Measurements from ENCODE around the gene PPP3R1. TPM values are rescaled to one million over a fixed set of nuclear protein-coding genes. Genes with fewer than 3 reads are reported as not detected.

Gene PPP3R1
- total RNA-seq, 1 donor, result 38.6 TPM

DNA sequence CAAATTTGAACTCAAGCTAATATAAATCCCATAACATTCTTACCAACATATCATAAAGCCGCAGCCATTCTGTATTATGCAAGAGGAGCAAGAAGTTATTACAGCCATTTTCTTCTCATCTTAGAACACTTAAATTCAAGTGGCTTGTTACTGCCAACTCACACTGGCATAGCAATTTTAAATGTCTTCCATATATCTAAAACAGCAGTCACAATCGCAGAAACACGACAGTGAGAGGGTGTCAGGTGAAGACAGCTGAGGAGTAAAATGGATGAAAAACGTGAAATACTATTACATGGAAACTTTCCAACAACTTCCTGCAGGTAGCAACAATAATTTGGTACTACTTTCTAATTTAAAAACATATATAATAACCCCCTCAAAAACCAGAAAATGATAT lies 17.9 kb downstream of the PPP3R1 start:
- no peak overlapping the region for H3K4me3 ChIP-seq (ENCODE audit: low read depth, low read length)
- DNase-seq (ENCODE audit: low read depth), result no peak
- TF ChIP-seq, protein P1, sequence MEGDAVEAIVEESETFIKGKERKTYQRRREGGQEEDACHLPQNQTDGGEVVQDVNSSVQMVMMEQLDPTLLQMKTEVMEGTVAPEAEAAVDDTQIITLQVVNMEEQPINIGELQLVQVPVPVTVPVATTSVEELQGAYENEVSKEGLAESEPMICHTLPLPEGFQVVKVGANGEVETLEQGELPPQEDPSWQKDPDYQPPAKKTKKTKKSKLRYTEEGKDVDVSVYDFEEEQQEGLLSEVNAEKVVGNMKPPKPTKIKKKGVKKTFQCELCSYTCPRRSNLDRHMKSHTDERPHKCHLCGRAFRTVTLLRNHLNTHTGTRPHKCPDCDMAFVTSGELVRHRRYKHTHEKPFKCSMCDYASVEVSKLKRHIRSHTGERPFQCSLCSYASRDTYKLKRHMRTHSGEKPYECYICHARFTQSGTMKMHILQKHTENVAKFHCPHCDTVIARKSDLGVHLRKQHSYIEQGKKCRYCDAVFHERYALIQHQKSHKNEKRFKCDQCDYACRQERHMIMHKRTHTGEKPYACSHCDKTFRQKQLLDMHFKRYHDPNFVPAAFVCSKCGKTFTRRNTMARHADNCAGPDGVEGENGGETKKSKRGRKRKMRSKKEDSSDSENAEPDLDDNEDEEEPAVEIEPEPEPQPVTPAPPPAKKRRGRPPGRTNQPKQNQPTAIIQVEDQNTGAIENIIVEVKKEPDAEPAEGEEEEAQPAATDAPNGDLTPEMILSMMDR (IDR thresholded peaks at IDR 0.05; ENCODE audit: insufficient read depth, low read length), result no peak

DNA sequence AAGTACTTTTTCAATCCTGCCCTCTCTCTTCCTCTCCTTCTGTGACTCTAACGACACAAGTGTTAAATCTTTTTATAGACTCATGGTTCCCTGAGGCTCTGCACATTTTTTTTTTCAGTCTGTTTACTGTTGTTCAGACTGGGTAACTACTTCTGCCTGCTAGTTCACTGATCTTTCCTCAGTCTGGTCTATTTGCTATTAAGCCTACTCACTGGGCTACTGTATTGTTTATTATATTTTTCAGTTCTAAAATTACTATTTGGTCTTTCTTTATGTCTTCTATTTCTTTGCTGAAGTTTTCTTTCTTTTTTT lies 21.3 kb downstream of the PPP3R1 start:
- TF ChIP-seq, protein P1 (IDR thresholded peaks at IDR 0.05; ENCODE audit: insufficient read depth, low read length), result no peak
- no peak for DNase-seq (ENCODE audit: low read depth)
- no peak overlapping the region for H3K4me3 ChIP-seq (ENCODE audit: low read depth, low read length)

DNA sequence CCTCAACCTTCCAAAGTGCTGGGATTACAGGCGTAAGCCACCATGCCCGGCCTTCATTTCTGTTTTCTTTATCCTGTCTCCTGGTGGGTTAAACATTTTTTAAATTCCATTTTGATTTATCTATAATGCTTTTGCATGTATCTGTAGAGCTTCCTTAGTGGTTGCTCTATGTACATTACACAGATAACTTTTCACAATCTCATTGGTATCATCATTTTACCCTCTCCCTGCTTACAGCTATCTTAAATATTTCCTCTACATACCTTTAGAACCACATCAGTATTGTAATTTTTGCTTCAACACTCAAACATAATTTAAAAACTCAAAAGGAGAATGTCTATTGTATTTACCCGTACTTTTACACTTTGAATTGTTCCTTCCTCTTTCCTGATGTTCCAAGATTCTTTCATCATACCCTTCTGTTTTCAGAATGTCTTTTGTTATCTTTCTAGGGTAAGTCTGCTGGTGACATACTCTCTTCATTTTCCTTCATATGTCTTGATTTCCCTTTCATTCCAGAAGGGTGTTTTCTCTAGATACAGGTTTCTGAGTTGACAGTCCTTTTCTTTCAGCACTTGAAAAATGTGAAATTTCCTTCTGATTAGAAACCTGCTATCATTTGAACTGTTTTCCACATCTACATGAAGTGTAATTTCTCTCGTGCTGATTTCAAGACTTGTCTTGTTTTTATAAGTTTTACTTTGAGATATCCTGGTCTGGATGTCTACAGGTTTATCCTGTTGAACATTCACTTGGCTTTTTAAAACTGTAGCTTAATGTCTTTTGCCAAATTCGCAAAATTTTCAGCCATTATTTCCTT lies 21.9 kb downstream of the PPP3R1 start:
- no peak overlapping the region for H3K4me3 ChIP-seq (ENCODE audit: low read depth, low read length)
- TF ChIP-seq, protein P1 (IDR thresholded peaks at IDR 0.05; ENCODE audit: insufficient read depth, low read length), result no peak
- DNase-seq (ENCODE audit: low read depth), result peak; percentile 46

DNA sequence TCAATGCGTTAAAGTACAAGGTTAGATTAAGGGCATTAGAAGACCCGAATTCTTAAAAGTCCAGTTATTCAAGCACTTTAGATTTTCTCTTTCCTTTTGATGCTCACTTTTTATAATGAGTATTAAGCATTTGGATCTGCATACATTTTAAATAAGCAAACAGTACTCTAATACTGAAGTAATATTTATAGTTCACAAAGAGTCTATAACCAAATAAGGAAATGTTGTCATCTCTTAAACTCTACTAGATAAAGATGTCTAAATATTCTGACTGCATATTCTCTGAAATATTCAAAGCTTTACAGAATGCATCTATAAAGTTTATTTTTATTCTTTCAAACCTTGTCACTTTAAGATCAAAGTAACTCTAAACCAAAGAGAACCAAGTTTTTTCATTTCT lies 25.5 kb downstream of the PPP3R1 start:
- TF ChIP-seq, protein P1 (IDR thresholded peaks at IDR 0.05; ENCODE audit: insufficient read depth, low read length), result no peak
- DNase-seq (ENCODE audit: low read depth), result no peak
- H3K4me3 ChIP-seq (ENCODE audit: low read depth, low read length), result no peak overlapping the region

DNA sequence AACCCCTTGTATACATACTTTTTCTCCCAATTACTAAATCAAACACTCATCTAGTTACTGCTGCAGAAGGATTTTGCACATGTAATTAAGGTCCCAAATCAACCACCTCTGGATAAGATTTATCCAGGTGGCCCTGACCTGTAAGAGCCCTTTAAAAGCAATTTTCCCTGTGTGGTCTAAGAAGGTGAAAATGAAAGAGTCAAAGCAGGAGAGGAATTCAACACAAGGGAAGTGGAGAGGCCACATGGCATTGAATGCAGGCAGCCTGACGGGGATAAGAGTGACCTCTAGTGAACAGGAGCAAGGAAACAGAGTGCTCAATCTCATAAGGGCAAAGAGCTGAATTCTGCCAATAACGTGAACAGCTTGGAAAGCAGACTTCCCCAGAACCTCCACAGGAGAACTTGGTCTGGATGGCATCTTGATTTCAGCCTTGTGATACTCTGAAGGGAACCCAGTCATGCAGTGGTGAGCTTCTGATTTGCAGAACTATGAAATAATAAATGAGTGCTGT lies 27.2 kb downstream of the PPP3R1 start:
- no peak overlapping the region for H3K4me3 ChIP-seq (ENCODE audit: low read depth, low read length)
- TF ChIP-seq, protein P1 (IDR thresholded peaks at IDR 0.05; ENCODE audit: insufficient read depth, low read length), result peak; percentile 25
- DNase-seq (ENCODE audit: low read depth), result peak; percentile 34

DNA sequence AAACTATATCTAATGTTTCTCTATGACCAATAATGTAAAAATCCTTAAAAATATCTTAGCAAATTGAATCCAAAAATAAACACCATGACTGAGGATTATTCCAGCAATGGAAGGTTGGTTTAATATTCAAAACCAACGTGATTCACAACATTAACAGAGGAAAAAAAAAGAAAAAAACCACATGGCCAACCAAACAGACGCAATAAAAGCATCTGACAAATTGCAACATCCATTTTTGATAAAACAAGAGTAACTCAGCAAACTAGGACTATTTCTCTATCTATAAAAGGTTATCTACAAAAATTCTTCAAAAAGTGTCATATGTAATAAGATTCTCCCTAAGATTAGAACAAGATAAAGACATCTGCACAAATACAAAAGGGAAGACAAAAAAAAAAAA lies 28.9 kb downstream of the PPP3R1 start:
- H3K4me3 ChIP-seq (ENCODE audit: low read depth, low read length), result no peak overlapping the region
- peak; percentile 35 for DNase-seq (ENCODE audit: low read depth)
- TF ChIP-seq, protein P1 (IDR thresholded peaks at IDR 0.05; ENCODE audit: insufficient read depth, low read length), result no peak
